ENCODE measurements around the gene RNF115.
"Not testable (repeated sequence)": the region's sequence is repeated elsewhere in the genome, so short reads cannot be mapped to it uniquely, and the experiment has no call there.

RNF115 gene

DNA sequence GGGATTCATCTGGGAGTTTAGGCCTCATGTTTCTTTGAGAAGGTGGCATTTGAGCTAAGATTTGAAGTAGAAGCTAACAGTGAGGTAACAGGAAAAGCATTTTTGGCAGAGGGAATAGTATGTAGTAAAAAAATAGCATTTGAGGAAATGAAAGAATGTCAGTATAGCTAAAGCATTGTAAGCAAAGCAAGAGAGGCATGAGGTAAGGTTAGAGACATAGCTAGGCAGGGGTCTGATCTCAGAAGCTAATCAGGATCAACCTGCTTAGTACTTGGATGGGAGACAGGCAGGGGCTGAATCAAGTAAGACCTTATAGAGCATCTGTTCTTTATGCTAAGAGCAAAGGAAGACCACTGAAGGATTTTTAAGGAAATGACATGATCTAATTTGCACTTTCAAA, 4.1 kb upstream of the RNF115 start:
- no peak for DNase-seq (ENCODE audit: low spot score)

DNA sequence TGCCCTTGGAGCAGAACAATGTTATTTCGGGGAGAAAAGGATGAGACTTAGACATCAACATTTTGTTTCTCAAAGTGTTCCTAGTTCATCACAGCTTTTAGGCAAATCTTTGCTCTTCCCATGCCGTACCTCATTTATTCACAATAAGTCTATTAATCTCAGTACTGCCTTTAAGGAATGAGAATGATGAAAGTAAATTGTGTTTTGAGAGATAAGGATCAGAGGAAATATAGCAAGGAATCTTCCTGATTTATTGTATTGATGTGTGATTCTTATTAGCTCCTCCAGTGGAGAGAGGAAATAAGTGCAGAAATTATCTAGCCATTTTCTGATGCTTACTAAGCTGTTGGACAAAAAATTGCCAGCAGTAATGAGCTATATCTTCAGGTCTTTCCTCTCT, 2.1 kb upstream of the RNF115 start:
- DNase-seq (ENCODE audit: low spot score) = no peak

DNA sequence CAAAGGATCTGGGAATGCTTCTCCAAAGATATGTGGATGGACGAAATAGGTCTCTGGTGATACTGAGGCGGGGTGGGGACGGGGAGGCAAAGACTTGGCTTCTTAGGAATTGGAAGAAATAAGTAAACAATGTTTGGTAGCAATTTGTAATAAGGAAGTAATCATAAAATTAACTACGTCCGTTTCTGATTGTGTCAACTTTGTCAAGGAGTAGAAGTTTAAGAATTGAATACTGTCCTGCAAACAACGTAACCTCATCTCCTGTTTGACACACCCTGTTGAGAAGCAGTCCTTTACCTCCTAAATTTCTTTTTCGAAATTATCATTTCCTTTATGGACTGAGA, 576 bp upstream of the RNF115 start:
- no peak for DNase-seq (ENCODE audit: low spot score)

DNA sequence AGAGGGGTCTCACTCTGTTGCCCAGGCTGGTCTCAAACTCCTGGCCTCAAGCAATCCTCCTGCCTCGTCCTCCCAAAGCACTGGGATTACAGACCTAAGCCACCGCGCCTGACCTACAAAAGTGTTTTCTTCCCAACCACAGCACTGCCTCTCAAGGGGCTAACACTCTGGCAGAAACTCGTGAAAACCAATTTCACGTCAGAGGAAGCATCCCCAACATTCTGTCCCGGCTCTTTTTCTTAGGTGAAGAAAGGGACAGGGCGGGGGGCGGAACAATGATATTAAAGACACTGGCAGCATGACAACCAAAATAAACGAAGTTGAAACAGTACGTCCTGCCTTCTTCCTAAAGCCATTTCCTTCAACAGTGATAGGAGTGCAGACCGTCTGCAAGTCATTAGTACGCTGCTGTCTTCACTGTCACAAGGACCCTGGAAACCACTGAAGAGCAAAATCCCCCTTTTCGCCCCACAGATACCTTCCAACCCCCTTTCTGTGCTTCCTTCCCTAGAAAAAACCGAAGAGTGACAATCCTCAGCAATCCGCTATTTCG, 1.0 kb downstream of the RNF115 start:
- DNase-seq (ENCODE audit: low spot score) = not testable (repeated sequence)

DNA sequence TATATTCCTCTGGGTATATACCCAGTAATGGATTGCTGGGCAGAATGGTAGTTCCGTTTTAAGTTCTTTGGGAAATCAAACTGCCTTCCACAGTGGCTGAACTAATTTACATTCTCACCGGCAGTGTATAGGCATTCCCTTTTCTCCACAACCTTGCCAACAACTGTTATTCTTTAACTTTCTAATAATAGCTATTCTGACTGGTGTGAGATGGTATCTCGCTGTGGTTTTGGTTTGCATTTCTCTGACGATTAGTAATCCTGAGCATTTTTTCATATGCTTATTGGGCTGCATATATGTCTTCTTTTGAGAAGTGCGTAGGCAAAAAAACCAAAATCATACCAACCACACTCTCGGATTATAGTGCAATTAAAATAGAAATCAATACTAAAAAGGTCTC, 5.8 kb downstream of the RNF115 start:
- not testable (repeated sequence) for DNase-seq (ENCODE audit: low spot score)

DNA sequence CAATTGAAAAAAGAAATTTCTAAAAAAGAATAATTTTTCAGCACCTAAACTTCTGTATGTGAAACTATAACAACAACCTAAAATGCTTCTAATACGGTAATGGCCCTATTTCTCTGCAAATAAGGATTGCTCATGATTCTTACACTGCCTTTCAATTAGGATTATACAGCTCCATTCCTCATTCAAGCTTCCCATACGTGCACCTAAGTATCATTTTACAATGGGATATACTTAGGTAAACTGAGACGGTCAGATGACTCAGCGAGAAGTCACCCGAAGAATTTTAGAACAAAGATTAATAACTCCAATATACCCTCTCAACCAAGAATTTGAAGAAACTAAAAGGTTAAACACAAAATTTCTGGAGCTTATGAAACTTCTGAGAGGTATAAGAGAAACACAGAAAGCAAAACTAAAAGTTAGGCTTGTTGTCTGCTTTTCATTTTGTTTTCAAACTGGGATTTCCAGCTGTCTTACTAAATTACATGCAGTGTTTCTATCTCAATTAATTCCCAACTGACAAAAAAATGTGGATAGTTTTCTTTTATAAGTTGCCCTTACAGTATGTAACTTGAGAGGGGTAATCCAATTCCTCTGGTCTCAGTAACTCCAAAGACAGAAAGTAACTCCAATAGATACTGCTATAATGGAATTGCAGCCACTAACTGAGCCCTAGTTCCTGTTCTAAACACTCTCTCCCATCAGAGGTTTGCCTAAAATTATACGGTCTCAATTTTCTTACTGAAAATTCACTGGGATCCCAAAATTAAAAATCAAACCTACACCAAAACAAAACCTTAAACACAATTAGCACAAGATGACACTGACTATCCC, 10.7 kb downstream of the RNF115 start:
- not testable (repeated sequence) for DNase-seq (ENCODE audit: low spot score)

DNA sequence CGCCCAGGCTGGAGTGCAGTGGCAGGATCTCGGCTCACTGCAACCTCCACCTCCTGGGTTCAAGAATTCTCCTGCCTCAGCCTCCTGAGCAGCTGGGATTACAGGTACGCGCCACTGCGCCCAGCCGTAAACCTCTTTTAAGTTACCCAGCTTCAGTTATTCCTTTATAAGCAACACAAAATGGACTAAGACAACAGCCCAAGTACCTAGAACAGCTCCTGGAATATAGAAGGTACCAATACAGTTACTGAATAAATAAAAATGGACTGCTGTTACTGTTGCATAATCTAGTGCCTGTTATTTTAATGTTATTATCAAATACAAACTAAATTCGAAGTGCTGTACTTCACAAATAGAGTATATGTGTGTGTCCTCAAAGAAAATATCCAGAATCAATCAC, 17.1 kb downstream of the RNF115 start:
- no peak for DNase-seq (ENCODE audit: low spot score)

DNA sequence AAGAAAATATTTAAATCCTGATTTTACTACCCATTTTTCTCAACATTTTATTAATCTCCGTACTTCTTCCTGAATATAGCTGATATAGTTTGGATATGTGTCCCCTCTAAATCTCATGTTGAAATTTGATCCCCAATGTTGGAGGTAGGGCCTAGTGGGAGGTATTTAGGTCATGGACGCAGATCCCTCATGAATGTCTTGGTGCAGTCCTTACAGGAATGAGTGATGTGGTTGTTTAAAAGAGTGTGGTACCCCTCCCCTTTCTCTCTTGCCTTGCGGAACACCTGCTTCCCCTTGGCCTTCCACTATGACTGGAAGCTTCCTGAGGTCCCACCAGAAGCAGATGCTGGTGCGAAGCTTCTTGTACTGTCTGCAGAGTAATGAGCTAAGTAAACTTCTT, 17.5 kb downstream of the RNF115 start:
- DNase-seq (ENCODE audit: low spot score) = no peak

DNA sequence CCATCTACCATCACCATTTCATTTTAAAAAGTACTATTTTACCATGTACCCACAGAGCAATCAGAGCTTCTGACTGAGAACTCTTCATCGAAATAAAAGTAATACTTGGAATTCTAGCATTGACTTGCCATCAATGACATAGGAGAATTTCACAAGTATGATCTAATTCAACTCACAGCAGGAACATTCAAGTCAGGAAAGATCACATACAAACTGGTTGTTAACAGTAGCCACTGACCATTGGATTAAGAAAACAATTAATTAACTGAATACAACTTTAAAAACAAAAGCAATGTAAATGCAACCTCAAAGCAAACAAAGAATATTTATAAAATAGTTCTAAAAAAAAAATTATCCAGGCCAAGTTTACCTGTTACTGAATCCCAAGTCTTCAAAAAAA, 18.8 kb downstream of the RNF115 start:
- no peak for DNase-seq (ENCODE audit: low spot score)

DNA sequence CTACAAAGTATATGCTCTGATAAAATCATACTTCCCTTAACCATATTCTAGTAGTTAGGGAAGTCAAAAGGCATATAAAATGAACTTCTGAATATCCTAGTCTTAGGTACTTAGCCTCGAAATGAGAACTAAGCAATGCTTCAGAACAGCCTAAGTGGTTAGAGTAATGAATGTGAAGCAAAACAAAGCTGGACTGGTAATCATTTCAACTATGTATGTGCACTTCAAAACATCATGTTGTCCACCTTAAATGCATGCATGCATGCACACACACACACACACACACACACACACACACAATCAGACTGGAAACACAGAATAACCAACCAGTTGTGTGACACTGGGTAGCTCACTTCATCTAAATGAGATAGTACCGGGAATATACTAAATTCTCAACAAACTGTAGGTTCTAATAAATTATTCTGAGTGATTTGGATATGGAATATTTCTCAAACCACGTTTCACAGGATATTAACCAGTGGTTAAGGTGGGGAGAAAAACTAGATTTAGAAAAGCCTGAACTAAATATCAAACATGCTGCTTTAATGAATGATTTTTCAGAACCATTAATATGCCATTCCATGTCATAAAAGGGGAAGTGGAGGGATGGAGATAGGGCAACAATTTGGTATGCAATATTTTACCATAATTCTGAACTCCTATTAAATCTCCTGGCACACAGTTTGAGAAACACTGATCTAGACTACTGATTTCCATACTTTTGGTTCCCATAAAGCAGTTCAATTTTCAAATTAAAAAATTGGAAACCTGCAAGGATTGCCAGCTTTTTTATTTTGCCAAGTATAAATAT, 19.5 kb downstream of the RNF115 start:
- no peak for DNase-seq (ENCODE audit: low spot score)

DNA sequence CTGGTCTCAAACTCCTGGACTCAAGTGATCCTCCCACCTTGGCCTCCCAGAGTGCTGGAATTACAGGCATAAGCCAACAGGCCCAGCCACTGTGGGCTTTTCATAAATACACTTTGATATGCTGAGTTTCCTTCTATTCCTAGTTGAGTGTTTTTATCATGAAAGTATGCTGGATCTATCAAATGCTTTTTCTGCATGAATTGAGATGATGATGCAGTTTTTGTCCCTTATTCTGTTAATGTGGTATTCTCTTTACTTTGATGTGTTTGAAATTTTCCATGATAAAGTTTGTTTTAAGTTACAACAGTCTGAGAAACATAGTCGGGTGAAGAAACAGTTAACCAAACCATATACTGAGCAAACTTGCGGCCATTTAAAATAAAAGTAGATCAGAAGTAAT, 24.1 kb downstream of the RNF115 start:
- no peak for DNase-seq (ENCODE audit: low spot score)

DNA sequence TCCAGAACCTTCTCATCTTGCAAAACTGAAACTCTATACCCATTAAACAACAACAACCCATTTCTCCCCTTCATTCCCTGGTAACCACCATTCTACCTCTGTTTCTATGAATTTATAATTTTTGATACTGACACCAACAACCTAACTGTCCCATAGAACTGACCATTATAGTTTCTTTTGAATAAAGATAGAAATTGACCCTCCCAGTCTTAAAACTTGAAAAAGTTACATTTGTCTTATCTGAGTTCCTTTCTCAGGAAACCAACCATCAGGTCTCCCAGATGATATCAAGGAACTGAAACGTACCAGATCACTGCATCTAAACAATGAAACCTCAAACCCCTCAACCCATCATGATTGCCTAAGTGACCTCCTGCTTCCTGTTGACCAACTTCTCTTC, 27.1 kb downstream of the RNF115 start:
- no peak for DNase-seq (ENCODE audit: low spot score)

DNA sequence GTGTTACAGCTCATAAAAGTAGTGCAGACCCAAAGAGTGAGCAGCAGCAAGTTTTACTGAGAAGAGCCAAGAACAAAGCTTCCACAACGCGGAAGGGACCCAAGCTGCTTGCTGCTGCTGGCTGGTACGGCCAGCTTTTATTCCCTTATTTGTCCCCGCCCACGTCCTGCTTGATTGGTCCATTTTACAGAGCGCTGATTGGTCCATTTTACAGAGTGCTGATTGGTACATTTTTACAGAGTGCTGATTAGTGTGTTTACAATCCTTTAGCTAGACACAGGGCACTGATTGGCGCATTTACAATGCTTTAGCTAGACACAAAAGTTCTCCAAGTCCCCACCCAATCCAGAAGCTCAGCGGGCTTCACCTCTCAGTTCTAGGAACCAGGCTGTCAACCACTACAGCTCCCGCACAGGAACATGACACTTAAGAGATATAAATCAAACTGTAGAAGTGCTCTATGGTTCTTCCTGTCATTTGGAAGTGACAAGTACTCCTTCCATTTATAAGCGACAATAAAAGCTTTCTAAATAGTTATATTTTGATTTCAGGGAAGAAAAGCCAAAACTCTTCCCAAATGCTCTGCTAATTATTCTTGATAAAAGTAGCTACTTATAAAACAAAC, 28.5 kb downstream of the RNF115 start:
- DNase-seq (ENCODE audit: low spot score) = no peak

DNA sequence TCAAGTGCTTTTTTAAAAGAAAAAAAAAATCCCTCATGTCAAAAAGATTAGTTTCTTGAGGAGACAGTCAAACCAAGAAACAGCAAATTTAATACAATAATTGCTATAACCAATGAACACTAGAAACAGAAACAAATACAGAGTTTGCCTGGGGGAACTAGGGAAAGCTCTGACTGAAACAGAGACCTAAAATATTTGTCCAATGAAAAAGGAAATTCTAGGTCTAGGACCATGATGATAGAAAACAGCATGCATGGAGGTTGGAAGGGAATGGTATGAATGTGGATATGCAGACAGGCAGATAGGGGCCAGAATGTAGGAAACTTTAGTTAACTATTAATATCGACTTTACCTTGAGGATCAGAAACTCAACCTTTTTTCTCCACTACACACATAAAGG, 31.4 kb downstream of the RNF115 start:
- no peak for DNase-seq (ENCODE audit: low spot score)

DNA sequence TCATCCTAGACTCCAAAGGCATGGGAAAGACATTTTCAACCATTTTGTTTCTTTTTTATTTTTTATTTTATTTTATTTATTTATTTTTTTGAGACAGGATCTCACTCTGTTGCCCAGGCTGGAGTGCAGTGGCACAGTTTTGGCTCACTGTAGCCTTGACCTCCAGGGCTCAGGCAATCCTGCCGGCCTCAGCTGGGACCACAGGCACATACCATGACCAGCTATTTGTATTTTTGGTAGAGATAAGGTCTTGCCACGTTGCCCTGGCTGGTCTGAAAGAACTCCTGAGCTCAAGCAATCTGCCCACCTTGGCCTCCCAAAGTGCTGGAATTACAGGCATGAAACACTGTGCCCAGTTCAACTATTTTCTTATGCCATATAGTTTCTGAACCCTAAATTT, 32.0 kb downstream of the RNF115 start:
- DNase-seq (ENCODE audit: low spot score) = not testable (repeated sequence)

DNA sequence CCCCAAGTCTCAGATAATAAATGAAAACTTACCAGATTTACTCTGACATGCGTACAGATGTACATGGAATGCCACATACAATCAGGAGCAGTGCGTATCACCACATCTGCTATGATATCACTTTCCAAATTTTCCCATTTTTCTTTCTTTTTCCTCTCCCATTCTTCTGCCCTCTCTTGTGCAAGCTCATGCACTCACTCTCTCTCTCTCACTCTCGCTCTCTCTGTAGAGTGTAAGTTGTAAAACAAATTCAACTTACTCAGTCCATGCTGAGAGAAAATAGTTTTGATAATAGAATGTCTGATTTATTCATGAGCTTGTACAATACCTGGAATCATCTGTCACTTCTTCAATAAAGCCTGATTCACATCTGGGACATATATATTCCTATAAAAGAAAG, 35.3 kb downstream of the RNF115 start:
- DNase-seq (ENCODE audit: low spot score) = no peak

DNA sequence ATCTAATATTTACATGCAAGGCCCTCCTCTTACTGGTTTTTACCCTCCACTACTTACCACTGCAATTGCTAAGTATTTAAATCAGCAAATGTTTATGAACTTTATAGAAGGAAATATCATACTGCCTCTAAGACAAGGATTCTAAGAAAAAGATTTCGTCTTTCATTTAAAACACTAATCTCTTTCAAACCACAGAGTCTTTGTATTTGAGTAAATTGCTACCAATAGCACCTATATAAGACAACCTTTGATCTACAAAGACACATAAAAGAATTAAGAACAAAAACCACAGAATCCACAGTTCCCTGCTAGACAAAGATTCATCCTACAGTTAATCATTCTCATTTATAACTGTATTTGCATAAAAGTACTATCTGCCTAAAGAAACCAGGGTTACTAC, 37.6 kb downstream of the RNF115 start:
- no peak for DNase-seq (ENCODE audit: low spot score)

DNA sequence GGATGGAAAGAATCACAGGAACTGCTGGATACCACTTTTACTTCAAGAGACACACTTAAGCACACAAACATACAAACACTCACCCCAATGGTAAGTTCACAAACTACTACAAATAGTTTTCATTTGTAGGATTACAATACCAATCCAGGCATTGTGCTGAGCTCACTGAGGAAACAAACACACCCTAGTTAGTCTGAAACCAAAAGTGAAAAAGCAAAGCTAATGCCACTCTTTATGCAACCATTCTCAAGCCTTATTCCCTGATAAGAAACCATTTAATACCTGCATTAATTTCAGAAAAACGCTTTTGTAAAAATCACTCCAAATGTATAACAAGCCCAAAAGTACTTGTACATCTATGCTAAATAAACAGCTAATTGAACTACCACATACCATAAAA, 38.3 kb downstream of the RNF115 start:
- DNase-seq (ENCODE audit: low spot score) = no peak

DNA sequence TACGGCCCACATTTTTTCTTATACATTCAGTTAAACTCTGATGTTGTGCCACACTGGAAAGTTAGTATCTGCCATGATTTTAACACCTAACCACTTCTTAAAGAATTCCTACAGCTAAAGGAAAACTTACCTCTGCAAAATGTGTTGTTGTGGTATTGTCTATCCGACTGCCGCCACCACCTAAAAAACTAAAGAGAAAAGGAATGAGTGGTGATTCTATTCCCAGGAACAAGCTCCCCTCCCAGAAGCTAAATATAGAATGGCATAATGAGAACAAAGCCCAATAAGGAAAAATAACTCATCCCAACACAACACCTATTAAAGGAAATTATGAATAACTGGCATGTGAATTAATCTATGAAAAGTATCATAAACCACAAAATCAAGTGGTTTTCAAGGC, 39.5 kb downstream of the RNF115 start:
- no peak for DNase-seq (ENCODE audit: low spot score)

DNA sequence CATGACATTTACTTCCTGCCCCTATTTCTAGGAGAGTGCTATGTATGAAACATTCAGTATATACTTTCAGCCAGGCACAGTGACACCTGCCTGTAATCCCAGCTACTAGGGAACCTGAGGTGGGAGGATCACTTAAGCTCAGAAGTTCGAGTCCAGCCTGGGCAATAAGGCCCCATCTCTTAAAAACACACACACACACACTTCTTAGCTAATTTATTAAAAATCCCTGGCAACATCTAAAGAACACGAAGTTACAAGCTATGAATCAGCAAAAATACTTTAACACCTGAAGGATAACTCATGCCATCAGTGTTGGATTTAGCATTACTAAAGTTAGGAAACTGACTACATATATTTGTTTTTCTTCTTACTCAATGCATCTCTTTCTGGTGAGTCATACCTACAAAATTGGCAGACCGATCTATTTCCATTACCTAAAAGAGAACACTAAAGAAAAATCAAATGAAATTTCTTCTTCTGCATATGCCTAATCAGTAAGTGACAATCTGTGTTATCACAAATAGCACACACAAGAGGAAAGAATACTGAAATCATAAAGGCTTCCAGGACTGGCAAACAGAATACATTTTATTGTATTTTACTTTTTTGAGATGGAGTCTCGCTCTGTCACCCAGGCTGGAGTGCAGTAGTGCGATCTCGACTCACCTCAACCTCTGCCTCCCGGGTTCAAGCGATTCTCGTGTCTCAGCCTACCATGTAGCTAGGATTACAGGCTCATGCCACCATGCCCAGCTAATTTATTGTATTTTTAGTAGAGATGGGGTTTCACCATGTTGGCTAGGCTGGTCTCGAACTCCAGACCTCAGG, 41.4 kb downstream of the RNF115 start:
- DNase-seq (ENCODE audit: low spot score) = no peak

DNA sequence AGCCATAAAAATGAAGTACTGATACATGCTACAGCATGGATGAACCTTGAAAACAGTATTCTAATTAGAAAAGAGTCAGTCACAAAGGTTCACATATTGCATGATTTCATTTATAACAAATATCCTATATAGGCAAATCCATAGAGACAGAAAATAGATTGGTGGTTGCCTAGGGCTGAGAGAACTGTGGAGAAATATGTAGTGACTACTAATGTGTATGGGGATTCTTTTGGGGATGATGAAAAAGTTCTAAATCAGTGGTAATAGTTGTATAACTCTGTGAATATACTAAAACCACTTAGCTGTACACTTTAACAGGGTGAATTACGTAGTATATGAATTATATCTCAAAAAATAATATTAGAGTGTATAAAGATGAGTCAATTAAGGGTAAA, 45.8 kb downstream of the RNF115 start:
- DNase-seq (ENCODE audit: low spot score) = no peak

Data from HuH-7 (cell line).